GM21381 (cell line): Measurements from ENCODE around the gene WBP11.

Experiments used
- ATAC-seq: cut with Tn5 transposase; IDR thresholded peaks from one replicate; pipeline ENCODE4 v1.9.1; 2021; ENCODE audit warnings: mild to moderate bottlenecking, moderate library complexity; ENCODE audit not compliant: unreplicated experiment

WBP11 gene

GRCh38 chr12:14825256-14825655 is 22.0 kb upstream of the WBP11 start:
- no peak for ATAC-seq

- ATAC-seq, result no peak
These were observed 20.8 kb upstream of the WBP11 start for GRCh38 chr12:14824012-14824634.

- no peak for ATAC-seq
These were observed 10.7 kb upstream of the WBP11 start, which contains the start of gene SMCO3 for GRCh38 chr12:14814014-14814413. SMCO3 (minus strand) TSS chr12:14814182; CDS start chr12:14806680, 7,502 bp downstream.

GRCh38 chr12:14811486-14811885 is 8.2 kb upstream of the WBP11 start:
- no peak for ATAC-seq

- ATAC-seq, result no peak
These were observed 7.7 kb upstream of the WBP11 start for GRCh38 chr12:14810953-14811483.

GRCh38 chr12:14810167-14810952 is 7.1 kb upstream of the WBP11 start:
- no peak for ATAC-seq

- peak; percentile 19 for ATAC-seq
These were observed 517 bp upstream of the WBP11 start for GRCh38 chr12:14803830-14804160.

- no peak for ATAC-seq
These were observed 612 bp downstream of the WBP11 start for GRCh38 chr12:14802721-14803010.

GRCh38 chr12:14802247-14802646 is 1.0 kb downstream of the WBP11 start:
- ATAC-seq, result no peak

- no peak for ATAC-seq
These were observed 8.2 kb downstream of the WBP11 start for GRCh38 chr12:14795028-14795448.

GRCh38 chr12:14785568-14785967 is 17.7 kb downstream of the WBP11 start:
- ATAC-seq, result no peak

- no peak for ATAC-seq
These were observed 18.8 kb downstream of the WBP11 start for GRCh38 chr12:14784471-14784870.

- no peak for ATAC-seq
These were observed 20.5 kb downstream of the WBP11 start for GRCh38 chr12:14782756-14783155.

GRCh38 chr12:14781563-14781962 is 21.7 kb downstream of the WBP11 start:
- no peak for ATAC-seq

- ATAC-seq, result no peak
These were observed 22.4 kb downstream of the WBP11 start for GRCh38 chr12:14780859-14781258.

GRCh38 chr12:14779834-14780233 is 23.4 kb downstream of the WBP11 start:
- no peak for ATAC-seq

- ATAC-seq, result no peak
These were observed 26.0 kb downstream of the WBP11 start for GRCh38 chr12:14777271-14777670.

- no peak for ATAC-seq
These were observed 26.9 kb downstream of the WBP11 start for GRCh38 chr12:14776236-14776961.

- ATAC-seq, result no peak
These were observed 27.7 kb downstream of the WBP11 start for GRCh38 chr12:14775636-14775980.

- no peak for ATAC-seq
These were observed 28.2 kb downstream of the WBP11 start for GRCh38 chr12:14774906-14775635.
